ENCODE measurements around the gene MRPL3. TPM values are rescaled to one million over a fixed set of nuclear protein-coding genes. Genes with fewer than 3 reads are reported as not detected.

The MRPL3 gene
- total RNA-seq, 1 donor from 2014 or later, result 77.7 TPM

DNA sequence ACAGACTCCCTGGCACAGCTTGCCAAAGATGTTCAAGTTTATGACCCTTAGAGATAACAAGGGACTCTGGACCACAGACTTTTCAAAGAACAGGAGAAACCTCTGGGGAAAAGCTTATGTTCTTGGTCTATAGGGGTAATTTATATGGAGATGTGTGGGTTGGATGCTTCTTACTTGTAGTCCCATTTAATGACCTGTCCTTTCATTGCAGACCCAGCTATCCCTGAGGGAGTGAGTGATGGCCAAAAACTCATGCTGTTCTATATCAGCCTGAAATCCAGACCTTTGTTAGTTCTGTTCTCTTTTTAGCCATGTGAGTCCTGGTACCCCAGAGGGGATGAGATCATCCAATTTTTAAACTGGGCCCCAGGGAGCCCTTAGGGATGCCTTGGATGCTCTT lies 43.7 kb upstream of the MRPL3 start:
- no peaks in the 10 kb centered on the region for H3K4me1 Mint-ChIP-seq
- H3K9me3 Mint-ChIP-seq, result no peaks in the 10 kb centered on the region
- DNase-seq (ENCODE audit: low spot score in 2 of 2, unreplicated experiment in 2 of 2), result no peak
- H3K36me3 Mint-ChIP-seq, result no peaks in the 10 kb centered on the region
- peaks cover 11% of the 10 kb centered on the region for H3K27me3 Mint-ChIP-seq (ENCODE audit: low read depth)
- H3K4me3 Mint-ChIP-seq, result no peak overlapping the region
- TF ChIP-seq, protein P1, sequence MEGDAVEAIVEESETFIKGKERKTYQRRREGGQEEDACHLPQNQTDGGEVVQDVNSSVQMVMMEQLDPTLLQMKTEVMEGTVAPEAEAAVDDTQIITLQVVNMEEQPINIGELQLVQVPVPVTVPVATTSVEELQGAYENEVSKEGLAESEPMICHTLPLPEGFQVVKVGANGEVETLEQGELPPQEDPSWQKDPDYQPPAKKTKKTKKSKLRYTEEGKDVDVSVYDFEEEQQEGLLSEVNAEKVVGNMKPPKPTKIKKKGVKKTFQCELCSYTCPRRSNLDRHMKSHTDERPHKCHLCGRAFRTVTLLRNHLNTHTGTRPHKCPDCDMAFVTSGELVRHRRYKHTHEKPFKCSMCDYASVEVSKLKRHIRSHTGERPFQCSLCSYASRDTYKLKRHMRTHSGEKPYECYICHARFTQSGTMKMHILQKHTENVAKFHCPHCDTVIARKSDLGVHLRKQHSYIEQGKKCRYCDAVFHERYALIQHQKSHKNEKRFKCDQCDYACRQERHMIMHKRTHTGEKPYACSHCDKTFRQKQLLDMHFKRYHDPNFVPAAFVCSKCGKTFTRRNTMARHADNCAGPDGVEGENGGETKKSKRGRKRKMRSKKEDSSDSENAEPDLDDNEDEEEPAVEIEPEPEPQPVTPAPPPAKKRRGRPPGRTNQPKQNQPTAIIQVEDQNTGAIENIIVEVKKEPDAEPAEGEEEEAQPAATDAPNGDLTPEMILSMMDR (IDR thresholded peaks at IDR 0.05; ENCODE audit: unreplicated experiment), result no peak
- no peak overlapping the region for H3K27ac Mint-ChIP-seq

DNA sequence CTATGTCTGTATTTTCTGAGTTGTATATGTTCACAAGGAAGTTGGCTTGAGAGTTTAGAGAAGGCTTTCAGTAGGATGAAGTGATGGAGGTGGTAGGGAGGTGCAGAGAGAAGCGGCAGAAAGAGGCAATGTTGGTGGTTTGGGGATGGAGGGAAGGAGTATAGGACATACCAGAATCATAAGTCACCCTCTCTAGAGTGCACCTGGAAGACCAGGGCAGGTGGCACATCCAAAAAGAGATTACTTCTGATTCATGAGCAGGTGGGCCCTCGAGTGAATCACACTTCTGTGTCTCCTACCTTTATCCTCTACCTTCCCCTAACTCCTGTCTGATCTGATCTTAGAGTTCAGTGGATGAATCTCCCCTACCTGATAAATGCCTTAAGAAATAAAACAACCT lies 41.8 kb upstream of the MRPL3 start:
- H3K36me3 Mint-ChIP-seq, result no peaks in the 10 kb centered on the region
- DNase-seq (ENCODE audit: low spot score in 2 of 2, unreplicated experiment in 2 of 2), result no peak
- no peaks in the 10 kb centered on the region for H3K4me1 Mint-ChIP-seq
- no peak overlapping the region for H3K27ac Mint-ChIP-seq
- H3K4me3 Mint-ChIP-seq, result no peak overlapping the region
- H3K27me3 Mint-ChIP-seq (ENCODE audit: low read depth), result peaks cover 7% of the 10 kb centered on the region
- no peaks in the 10 kb centered on the region for H3K9me3 Mint-ChIP-seq
- TF ChIP-seq, protein P1 (IDR thresholded peaks at IDR 0.05; ENCODE audit: unreplicated experiment), result no peak

GRCh38 chr3:131543714-131544113 lies 40.9 kb upstream of the MRPL3 start:
- DNase-seq (ENCODE audit: low spot score in 2 of 2, unreplicated experiment in 2 of 2), result no peak
- H3K4me3 Mint-ChIP-seq, result no peak overlapping the region
- H3K27ac Mint-ChIP-seq, result no peak overlapping the region
- H3K4me1 Mint-ChIP-seq, result no peaks in the 10 kb centered on the region
- H3K9me3 Mint-ChIP-seq, result no peaks in the 10 kb centered on the region
- no peaks in the 10 kb centered on the region for H3K36me3 Mint-ChIP-seq
- TF ChIP-seq, protein P1 (IDR thresholded peaks at IDR 0.05; ENCODE audit: unreplicated experiment), result no peak
- peaks cover 9% of the 10 kb centered on the region for H3K27me3 Mint-ChIP-seq (ENCODE audit: low read depth)

GRCh38 chr3:131541288-131541687 lies 38.5 kb upstream of the MRPL3 start:
- no peak for DNase-seq (ENCODE audit: low spot score in 2 of 2, unreplicated experiment in 2 of 2)
- H3K4me1 Mint-ChIP-seq, result no peaks in the 10 kb centered on the region
- H3K36me3 Mint-ChIP-seq, result no peaks in the 10 kb centered on the region
- H3K27me3 Mint-ChIP-seq (ENCODE audit: low read depth), result peaks cover 9% of the 10 kb centered on the region
- no peak overlapping the region for H3K4me3 Mint-ChIP-seq
- TF ChIP-seq, protein P1 (IDR thresholded peaks at IDR 0.05; ENCODE audit: unreplicated experiment), result no peak
- H3K27ac Mint-ChIP-seq, result no peak overlapping the region
- no peaks in the 10 kb centered on the region for H3K9me3 Mint-ChIP-seq

GRCh38 chr3:131540821-131541220 lies 38.0 kb upstream of the MRPL3 start:
- no peak overlapping the region for H3K4me3 Mint-ChIP-seq
- no peaks in the 10 kb centered on the region for H3K4me1 Mint-ChIP-seq
- H3K36me3 Mint-ChIP-seq, result no peaks in the 10 kb centered on the region
- TF ChIP-seq, protein P1 (IDR thresholded peaks at IDR 0.05; ENCODE audit: unreplicated experiment), result no peak
- H3K27me3 Mint-ChIP-seq (ENCODE audit: low read depth), result peaks cover 13% of the 10 kb centered on the region
- no peak for DNase-seq (ENCODE audit: low spot score in 2 of 2, unreplicated experiment in 2 of 2)
- no peak overlapping the region for H3K27ac Mint-ChIP-seq
- H3K9me3 Mint-ChIP-seq, result no peaks in the 10 kb centered on the region

DNA sequence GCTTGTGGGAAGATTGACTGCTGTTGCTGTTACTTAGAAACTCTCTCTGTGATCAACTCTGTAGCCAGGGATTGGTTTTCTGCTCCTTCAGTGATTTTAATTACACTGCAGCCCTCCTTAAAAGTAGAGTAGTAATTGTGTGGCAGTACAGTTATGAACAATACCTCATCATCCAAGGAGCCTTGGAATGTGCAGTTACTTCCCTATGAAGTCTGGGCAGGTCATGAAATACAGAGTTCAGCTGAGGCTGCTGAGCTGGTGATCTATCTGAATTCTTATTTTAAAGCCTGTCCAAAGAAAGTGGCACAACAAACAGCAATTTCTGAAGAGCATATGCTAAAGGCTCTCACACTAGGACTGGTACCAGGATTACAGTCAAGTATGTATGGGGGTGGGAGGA lies 37.4 kb upstream of the MRPL3 start:
- Mint-ChIP-seq H3K9me3 (no peaks in the 10 kb centered on the region), H3K27ac (no peak overlapping the region), H3K36me3 (no peaks in the 10 kb centered on the region), H3K4me1 (no peaks in the 10 kb centered on the region), H3K4me3 (no peak overlapping the region), H3K27me3 (ENCODE audit: low read depth) (peaks cover 18% of the 10 kb centered on the region)
- DNase-seq (ENCODE audit: low spot score in 2 of 2, unreplicated experiment in 2 of 2), result no peak
- TF ChIP-seq, protein P1 (IDR thresholded peaks at IDR 0.05; ENCODE audit: unreplicated experiment), result no peak

Data from mesothelial cell of epicardium (in vitro differentiated cells).